GM18909 (cell line): Measurements from ENCODE around the gene RAD1.
"Not testable (repeated sequence)": the region's sequence is repeated elsewhere in the genome, so short reads cannot be mapped to it uniquely, and the experiment has no call there.

Source experiments
- ATAC-seq: cut with Tn5 transposase; IDR thresholded peaks from one replicate; pipeline ENCODE4 v1.9.1; 2021; ENCODE audit warnings: mild to moderate bottlenecking; ENCODE audit not compliant: unreplicated experiment, poor library complexity

RAD1 gene

DNA sequence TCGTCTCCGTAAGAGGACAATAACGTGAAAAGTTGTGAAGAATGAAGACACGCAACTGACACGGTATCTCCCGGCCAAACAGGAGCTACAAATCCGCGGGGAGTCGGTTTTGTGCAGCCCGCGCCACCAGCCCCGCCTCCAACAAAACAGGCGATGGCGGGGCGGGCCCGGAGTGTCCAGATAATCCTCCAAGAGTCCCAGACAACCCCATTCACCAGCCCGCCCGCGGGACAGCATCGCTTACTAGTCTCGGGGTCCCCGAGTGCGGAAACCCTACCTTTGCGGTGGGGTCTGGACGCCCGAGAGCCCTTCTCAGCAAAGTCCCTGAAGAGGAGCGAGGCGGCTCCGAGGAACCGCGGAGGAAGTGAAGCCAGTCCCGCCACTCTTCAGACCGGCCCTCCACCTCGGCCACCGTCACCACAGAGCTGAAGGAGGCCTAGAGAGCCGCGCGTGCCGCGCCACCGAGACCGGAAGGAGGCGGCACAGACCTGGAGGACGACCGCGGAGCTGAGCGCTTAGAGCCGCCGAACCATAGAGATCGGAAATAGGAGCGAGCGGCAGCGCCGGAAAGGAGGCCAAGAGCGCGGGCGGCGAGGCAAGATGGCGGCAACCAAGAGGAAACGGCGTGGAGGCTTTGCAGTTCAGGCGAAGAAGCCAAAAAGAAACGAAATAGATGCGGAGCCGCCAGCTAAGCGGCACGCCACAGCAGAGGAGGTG is at the start of gene RAD1, which contains the start of gene BRIX1:
Gene RAD1 (minus strand): TSS at position 366 of the 717 bp plus-strand sequence. CDS start 612 bp downstream, outside the sequence.
Gene BRIX1 (plus strand): TSS at position 573 of the 717 bp plus-strand sequence. CDS start 28 bp downstream, at position 601.
- ATAC-seq = peak; percentile 99

DNA sequence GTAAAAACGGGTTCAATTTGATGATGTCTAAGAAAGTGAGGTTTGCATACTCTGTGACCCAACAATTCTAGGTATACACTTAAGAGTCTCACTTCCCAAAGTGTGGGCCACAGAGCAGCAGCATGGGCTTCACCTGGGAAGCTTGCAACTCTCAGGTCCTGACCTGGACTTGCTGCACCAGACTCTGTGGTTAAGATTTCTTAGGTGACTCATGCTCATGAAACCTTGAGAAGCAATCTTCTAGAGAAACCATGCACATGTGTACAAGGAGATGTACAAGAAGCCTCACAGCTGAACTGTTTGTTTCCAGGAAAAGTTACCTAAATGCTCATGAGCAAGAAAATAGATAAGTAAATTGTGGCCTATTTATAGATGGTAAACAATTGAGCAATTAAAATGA is 44.0 kb upstream of the RAD1 start:
- ATAC-seq = peak; percentile 97

- ATAC-seq = peak; percentile 41
Observed at GRCh38 chr5:34957857-34958690, 42.8 kb upstream of the RAD1 start.

DNA sequence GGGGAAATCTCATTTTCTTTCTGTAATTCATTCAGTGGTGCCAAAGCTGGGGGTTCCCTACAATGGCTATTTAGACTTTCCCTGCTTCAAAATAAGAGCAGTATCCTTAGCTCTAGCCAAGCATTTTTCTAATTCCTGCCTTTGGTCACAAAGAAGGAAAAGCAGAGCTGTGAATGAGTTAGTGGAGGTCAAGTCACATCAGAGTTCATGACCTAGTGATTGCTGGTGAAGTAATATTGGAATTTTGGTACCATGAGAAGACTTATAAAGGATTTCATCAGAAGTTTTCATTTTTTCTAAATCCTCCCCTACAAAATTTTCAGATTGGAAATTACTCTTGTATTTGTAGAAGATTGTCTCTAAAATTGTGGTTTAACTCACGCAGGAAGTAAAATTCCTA is 42.0 kb upstream of the RAD1 start:
- no peak for ATAC-seq

DNA sequence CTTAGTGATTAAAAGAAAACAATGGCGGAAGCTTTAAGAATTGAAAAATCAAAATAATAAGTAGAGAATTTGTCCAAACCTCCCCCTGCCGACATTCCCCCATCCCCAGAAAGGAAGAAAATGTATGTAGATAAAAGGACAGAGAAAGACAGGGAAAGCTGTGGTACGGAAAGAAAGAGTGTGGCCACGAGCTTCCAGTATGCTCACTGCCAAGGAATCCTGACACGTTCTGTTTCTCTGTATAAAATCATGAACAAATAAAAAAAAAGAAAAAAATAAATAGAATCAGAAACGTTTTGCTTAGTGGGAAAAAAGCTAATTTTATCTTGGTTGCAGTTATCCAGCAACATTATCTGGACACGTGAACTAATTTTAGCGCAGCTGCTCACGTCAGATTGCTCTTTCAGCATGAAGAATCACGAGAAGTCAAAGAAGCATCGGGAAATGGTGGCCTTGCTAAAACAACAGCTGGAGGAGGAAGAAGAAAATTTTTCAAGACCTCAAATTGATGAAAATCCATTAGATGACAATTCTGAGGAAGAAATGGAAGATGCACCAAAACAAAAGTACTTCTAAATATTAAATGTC is 29.2 kb upstream of the RAD1 start:
- no peak for ATAC-seq

GRCh38 chr5:34944044-34944443 is 28.7 kb upstream of the RAD1 start:
- ATAC-seq = no peak

DNA sequence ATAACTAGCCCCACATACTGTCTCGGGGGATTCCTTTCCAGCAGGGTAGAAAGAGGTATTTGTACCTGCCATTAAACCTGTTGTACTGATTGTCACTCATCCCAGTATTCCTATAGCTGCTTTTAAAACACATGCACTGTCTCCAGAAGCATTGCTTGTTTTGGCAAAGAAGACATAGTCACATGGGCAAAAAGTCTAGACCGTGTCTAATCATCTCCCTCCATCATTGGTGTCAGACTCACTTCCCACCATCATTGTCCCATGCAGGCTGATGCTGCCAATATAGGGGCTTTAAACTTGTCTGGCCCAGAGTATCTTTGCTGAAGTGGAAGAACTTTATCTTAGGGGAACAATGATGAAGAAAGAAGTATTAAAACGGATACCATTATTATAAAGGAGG is 26.6 kb upstream of the RAD1 start:
- no peak for ATAC-seq

DNA sequence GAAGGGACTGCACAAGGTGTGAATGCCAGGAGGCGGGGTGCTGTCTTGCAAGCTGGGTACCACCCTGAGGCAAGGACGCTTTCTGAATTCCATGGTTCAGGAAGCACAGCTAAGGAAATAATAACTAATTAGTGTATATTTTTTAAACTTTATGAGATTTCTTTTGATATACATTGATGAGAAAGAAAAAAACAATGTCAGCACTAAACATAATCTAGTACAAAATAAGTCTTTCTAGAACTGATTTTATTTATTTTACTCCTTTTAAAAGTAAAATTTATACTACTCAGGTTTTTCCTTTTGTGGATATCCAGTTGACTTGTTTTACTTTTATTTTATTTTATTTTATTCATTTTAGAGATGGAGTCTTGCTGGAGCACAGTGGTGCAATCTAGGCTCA is 17.6 kb upstream of the RAD1 start:
- ATAC-seq = no peak

- no peak for ATAC-seq
Observed at GRCh38 chr5:34930870-34931269, 15.6 kb upstream of the RAD1 start.

- ATAC-seq = no peak
Observed at GRCh38 chr5:34930462-34930844, 15.1 kb upstream of the RAD1 start.

GRCh38 chr5:34929720-34930461 is 14.6 kb upstream of the RAD1 start:
- ATAC-seq = peak; percentile 81

- ATAC-seq = peak; percentile 89
Observed at GRCh38 chr5:34929134-34929719, 13.9 kb upstream of the RAD1 start, which contains the start of gene DNAJC21. Gene DNAJC21 (plus strand): TSS chr5:34929559. CDS start chr5:34929820, 261 bp downstream.

DNA sequence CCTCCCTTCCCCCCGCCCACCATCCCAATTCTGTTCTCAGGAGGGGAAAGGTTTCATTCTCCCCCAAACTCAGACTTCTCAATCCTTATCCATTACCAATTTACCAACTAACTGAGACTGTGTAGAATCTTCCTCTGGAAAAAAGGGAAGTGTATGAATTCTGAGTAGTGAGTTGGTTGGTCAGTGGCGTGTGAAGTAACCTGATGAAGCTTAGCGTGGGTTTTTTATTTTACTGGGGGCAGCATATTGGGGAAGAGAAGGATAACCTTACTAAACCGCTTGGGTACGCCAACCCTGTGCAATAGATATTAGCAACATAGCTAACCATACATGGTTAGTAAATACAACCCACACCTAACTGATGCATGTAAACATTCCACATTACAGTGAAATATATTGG is 13.0 kb upstream of the RAD1 start:
- no peak for ATAC-seq

DNA sequence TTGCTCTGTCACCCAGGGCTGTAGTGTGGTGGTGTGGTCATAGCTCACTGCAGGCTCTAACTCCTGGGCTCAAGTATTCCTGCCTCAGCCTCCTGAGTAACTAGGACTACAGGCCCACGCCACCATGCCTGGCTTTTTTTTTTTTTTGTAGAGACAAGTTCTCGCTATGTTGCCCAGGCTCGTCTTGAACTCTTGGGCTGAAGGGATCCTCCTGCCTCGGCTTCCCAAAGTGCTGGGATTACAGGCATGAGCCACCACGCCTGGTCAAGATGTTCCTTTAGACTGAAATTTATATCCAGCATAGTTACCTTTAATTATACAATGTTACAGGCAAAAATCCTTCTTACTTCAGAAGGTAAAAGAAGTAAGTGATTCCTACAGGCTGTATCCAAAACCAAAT is 12.5 kb upstream of the RAD1 start:
- ATAC-seq = no peak

GRCh38 chr5:34926318-34926888 is 11.1 kb upstream of the RAD1 start:
- ATAC-seq = no peak

GRCh38 chr5:34924462-34924765 is 9.1 kb upstream of the RAD1 start:
- no peak for ATAC-seq

DNA sequence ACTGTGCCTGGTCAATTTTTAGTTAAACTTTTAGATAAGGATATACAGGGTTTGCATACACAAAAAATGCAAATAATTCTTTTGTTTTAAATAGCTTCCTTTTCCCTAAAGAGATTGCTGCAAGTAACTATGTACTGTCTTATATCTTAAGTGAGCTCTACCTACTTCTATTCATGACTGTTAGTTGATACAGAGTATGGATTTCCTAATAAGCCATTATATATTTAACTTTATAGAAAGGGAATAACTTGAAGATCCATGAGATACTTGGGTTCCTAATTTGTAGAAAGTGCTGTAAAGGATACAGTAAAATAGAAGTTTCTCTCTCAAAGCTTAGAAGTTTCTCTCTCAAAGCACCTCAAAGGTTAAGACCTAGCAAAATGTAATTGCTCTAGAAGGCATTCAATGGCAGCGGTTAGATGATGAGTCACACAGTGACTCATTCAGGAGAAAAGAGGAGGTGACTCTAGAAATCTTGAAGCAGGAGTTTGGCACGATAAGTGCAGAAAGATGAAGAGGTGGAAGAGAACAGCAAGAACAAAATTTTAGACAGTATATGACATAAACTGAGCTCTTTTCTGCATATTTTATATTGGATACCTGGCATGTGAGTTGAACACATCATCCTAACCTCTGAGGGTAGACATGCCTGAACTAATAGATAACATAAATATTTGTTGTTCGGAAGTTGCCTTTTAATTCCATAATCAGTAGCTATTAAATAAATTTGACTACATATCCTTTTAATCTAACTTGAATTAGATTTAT is 8.6 kb upstream of the RAD1 start:
- ATAC-seq = peak; percentile 74

- ATAC-seq = not testable (repeated sequence)
Observed at GRCh38 chr5:34923256-34923655, 8.0 kb upstream of the RAD1 start.

DNA sequence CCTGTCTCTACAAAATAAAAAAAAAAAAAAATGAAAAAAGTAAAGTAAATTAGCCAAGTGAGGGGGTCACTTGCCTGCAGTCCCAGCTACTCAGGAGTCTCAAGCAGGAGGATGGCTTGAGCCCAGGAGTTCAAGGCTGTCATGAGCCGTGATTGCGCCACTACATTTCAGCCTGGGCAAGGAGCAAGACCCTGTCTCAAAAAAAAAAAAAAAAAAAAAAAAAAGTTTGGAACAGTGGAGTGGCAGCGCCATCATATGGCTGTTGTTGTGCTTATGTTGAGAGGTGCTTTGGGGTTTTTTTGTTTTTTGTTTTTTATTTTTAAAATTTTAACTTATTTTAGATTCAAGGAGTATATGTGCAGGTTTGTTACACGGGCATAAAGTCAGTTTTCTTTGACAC is 3.8 kb upstream of the RAD1 start:
- ATAC-seq = no peak
